VCaP (cell line): Measurements from ENCODE around the gene RNF186.
A peak's percentile ranks its signal among the peaks of the same experiment; 100 is the strongest.

Experiments used
- H3K27ac ChIP-seq: fragments of 450-650 bp; 2 replicates; pipeline ENCODE4 v1.5.1; 2017
- TF ChIP-seq, protein P1 (sequence below): fragments of 450-650 bp; conservative IDR thresholded peaks from 2 replicates; pipeline ENCODE4 v1.5.1; 2017; ENCODE audit warnings: mild to moderate bottlenecking, moderate library complexity

The RNF186 gene

DNA sequence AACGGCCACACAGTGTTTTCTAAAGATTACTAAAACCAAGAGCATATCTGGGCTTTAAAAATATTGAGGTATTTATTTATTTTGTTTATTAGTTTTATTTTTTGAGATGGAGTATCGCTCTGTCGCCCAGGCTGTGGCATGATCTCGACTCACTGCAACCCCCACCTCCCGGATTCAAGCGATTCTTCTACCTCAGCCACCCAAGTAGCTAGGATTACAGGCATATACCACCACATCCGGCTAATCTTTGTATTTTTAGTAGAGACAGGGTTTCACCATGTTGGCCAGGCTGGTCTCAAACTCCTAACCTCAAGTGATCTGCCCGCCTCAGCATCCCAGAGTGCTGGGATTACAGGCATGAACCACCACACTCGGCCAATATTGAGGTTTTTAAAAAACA is 39.3 kb downstream of the RNF186 start:
- H3K27ac ChIP-seq = peak overlapping the region; percentile 94
- TF ChIP-seq, protein P1, sequence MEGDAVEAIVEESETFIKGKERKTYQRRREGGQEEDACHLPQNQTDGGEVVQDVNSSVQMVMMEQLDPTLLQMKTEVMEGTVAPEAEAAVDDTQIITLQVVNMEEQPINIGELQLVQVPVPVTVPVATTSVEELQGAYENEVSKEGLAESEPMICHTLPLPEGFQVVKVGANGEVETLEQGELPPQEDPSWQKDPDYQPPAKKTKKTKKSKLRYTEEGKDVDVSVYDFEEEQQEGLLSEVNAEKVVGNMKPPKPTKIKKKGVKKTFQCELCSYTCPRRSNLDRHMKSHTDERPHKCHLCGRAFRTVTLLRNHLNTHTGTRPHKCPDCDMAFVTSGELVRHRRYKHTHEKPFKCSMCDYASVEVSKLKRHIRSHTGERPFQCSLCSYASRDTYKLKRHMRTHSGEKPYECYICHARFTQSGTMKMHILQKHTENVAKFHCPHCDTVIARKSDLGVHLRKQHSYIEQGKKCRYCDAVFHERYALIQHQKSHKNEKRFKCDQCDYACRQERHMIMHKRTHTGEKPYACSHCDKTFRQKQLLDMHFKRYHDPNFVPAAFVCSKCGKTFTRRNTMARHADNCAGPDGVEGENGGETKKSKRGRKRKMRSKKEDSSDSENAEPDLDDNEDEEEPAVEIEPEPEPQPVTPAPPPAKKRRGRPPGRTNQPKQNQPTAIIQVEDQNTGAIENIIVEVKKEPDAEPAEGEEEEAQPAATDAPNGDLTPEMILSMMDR = no peak

DNA sequence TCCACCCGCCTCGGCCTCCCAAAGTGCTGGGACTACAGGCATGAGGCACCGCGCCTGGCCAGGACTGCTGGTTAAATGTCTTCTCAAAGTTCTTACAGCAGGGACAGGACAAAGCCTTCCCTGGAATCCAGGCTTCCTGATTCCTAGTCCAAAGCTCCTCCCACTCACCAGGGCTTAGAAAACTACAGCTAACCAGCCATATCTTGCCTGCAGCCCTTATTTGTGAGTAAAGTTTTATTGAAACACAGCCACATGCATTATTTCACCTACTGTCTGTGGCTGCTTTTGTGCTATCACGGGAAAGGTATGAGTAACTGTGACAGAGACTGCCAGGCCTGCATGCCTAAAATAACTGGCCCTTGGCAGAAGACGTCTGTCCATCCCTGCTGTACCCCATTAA is 39.8 kb downstream of the RNF186 start:
- TF ChIP-seq, protein P1 = no peak
- H3K27ac ChIP-seq = peak overlapping the region; percentile 94

DNA sequence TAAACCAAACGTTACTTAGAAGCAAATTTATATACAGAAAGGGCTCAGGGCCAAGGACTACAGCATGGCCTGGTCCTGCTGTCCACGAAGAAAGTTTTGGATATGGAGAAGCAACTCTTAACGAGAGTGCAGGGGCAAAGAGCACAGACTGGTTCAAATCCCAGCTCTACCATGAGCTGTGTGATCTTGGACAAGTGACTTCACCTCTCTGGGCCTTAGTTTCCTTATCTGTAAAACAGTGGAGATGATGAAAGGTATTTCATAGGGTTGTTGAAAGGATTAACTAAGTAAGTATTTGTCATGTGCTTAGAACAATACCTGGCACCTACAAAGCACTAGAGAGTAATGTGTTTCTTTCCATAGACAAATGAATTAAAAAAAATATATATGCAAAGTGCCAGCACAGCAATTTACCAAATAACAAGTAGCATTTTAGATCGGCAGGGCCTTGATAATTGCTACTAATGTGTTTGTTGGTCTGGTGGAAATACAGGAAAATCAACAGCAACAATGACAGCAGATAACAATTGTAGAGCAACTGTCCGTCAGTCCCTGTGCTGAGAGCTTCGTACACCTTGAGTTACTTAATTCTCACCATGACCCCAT is 40.8 kb downstream of the RNF186 start:
- H3K27ac ChIP-seq = peak overlapping the region; percentile 94
- TF ChIP-seq, protein P1 = no peak

DNA sequence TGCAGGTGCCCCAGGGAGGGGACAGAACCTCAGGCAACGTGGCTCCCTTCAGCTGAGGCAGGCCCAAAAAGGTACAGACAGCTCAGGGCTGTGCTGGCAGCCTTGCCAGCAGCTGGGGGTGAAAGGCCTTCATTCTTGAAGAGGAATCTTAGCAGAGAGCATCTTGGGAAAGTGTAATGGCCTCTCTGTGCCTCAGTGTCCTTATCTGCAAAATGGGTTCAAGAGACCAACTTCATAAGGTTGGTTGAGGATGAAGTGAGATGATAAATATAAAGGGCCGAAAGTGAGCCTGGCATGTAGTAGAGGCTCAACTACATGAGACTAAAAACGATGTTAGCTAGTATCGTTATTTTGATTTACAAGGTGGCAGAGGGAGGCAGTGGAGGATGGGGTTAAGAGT is 41.6 kb downstream of the RNF186 start:
- TF ChIP-seq, protein P1 = no peak
- H3K27ac ChIP-seq = peak overlapping the region; percentile 83

DNA sequence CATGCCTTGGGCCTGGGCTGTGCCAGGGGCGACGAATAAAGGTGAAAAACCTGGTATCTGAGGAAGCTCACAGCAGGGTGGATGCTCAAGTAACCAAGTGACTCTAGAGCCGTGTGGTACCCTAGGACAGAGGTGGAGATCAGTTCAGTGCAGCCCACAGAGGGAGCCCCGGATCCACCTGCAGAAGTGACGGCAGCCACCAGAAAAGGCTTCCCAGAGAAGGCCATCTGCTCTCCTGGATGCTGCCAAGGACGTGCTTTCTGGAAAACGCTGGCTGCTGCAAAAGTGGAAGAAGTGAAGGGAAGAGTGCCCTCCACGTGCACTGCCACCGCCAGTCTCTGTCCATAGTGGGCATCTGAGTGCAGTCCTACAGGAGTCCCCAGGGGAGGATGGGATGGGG is 43.0 kb downstream of the RNF186 start:
- TF ChIP-seq, protein P1 = no peak
- peak overlapping the region; percentile 83 for H3K27ac ChIP-seq

DNA sequence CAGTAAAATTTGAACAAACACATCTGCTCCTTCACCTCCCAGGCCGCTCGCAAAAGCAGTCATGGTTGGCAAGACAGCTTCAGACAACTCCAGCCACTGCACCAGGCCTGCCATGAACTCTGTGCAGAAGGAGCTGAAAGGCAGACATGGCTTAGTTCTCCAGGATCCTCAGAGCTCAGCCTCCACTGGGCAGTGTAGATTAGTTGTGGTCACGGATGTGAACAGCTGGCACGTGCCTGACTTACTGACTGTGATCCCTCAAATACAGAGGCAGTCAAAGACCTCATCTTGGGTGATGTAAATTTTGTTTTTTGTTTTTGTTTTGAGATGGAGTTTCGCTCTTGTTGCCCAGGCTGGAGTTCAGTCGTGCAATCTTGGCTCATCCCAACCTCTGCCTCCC is 43.7 kb downstream of the RNF186 start:
- TF ChIP-seq, protein P1 = no peak

DNA sequence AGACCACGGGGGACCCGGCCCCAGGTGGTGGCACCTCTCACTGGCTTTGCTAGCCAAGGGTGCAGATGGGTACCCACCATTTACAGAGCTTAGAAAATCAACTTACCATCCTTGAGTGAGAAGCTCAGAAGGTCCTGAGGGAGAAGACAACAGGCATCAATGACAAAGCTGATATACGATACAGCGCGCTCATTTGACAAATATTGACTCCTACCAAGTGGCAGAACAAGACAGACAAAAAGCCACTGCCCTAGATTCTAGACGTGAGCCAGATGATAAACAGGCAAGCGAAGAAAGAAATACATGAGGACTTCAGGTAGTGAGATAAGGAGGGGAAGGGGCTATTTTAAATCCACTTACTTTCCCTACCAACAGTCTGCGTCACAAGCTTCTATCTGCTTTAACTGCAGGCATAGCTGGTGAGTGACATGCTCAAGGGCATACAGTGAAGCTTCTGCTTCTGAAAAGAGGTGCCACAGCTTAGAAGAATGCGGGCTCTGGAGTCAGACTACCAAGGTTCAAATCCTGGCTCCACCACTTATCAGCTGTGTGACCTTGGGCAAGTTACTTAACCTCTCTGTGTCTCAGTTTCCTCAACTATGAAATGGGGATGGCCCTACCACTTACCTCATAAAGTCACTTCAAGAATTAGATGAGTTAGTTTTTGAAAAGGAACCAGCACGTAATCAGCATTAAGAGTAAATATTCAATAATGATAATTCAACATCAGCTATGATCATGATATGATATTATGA is 44.5 kb downstream of the RNF186 start:
- TF ChIP-seq, protein P1 = no peak
- peak overlapping the region; percentile 83 for H3K27ac ChIP-seq

More for the DNA sequence above, 43.7 kb downstream of the RNF186 start:
- H3K27ac ChIP-seq = peak overlapping the region; percentile 83
